Right ventricle myocardium inferior (tissue), 1 donor: ENCODE results near the gene C2CD4D. TPM values are rescaled to one million over a fixed set of nuclear protein-coding genes. Genes with fewer than 3 reads are reported as not detected.

ENCODE experiments used
- ATAC-seq: fragments of 200-7000 bp; cut with Tn5 transposase; one replicate; pipeline ENCODE4 v1.9.1; 2020; ENCODE audit warnings: mild to moderate bottlenecking, moderate library complexity
- DNase-seq: peaks from one replicate; pipeline ENCODE4 v3.0.0; 2021; ENCODE audit errors: missing footprints
- intact Hi-C: fragments of 100-400 bp; cut with DNase I; formaldehyde crosslinking; loops from one replicate; pipeline ENCODE4 v1.11.0; 2022
- total RNA-seq: library from RNA; stranded (reverse); fragmentation: NEBNext Ultra II Directional; extraction: Animal tissue kit (Norgen Biotek cat#: 25700); gene quantifications from one replicate; pipeline ENCODE4 v1.2.1, GENCODE V29; 2021
- donor health status: DM: no; HTN: yes; CAD: no; lungs with severe emphysema.

The C2CD4D gene
- total RNA-seq, 1 donor from 2014 or later: not detected

DNA sequence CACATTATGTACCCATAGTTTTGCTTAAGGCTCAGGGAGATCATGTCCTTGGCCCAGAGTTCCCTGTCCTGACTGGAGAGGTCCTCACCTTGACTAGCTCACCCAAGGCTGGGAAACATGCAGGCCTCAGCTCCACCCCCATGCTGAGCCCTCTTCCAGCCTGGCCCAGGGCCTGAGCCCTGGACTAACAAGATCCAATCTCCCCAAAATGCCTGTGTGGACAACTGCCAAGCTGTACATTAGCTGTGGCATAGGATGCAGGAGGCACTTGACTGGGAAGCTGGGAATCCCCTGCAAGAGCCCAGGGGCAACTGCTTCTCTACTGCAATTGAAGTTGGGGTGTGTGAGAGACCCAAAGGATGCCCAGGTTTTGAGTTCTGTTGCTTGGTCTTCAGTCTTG, 36.5 kb downstream of the C2CD4D start:
- ATAC-seq (no peak), DNase-seq (no peak)
- intact Hi-C loops: no loop called here

DNA sequence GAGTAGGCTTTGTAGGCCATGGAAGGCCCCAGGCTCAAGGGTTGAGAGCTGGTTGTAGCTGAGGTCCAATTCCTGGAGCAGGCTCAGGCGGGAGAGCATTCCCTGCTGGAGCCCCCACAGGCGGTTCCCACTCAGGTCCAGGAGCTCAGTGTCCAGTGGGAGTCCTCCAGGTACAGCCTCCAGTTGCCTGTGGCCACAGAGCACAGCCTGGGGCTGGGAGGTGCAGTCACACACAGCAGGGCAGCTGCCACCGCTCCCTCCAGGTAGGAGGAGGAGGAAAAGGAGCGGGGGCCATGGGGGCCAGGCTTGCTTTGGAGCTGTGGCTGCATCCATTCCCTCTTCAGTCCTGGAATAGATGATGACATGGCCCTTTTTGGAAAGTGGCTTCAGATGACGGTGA, 37.2 kb downstream of the C2CD4D start:
- DNase-seq: no peak
- ATAC-seq: no peak
- intact Hi-C loops: no loop called here

DNA sequence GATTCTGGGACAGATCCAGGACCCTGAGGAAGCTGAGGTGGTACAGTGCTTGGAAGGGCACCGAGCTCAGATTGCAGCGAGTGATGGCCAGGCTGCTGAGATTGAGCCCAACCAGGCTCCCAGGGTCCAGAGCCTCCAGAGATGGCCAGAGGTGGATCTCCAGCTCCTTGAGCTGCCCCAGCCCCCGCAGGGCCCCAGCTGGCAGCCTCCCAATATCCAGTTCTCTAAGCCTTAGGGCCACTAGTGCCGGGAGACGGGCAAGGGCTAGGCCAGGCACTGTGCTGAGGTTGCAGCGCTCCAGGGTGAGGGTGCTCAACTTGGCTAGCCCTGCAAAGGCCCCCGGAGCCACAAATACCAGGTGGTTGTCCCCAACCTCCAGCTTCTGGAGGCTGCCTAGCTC, 37.8 kb downstream of the C2CD4D start:
- intact Hi-C loops: no loop called here
- no peak for ATAC-seq
- no peak for DNase-seq

DNA sequence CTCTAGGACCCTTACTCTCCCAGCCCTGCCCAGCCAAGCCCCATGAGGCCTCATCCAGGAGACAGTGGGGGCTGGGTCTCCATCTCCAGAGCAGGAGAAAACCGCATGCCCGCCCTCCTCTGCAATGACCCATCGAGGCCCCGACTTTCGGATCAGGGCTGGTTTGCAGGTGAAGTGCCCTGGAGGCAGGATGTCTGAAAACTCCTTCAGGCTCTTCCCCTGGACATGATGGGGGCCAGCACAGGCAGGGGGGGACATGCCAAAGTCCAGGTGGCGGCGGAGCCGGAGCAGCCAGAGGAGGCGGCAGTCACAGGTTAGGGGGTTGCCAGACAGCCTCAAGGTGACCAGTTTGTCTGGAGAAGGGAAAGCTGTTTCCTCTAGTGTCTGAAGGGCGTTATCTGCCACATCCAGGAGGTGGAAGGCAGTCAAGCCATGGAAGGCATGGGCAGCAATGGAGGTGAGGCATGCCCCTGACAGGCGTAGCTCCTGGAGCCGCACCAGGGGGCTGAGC, 38.3 kb downstream of the C2CD4D start:
- intact Hi-C loops: no loop called here
- no peak for ATAC-seq
- DNase-seq: no peak

DNA sequence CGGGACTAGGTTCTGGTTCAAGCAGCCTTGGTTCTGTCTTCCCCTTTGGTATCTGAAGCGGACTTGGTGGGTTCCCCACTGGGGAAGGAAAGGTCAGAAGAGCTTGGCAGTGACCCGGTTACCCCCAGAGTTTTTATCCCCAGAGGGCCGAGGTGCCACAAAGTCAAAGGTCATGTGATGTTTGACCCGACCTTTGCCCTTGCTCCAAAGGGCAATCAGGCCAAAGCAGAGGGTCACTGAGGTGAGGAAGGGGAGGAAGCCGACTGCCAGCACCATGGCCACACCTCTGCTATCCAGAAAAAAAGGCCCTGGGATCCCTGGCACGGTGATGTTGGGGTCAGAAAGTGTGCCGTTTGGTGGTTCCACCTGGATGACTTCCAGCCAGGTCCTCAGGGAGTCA, 38.8 kb downstream of the C2CD4D start:
- intact Hi-C loops: no loop called here
- DNase-seq (no peak), ATAC-seq (no peak)

DNA sequence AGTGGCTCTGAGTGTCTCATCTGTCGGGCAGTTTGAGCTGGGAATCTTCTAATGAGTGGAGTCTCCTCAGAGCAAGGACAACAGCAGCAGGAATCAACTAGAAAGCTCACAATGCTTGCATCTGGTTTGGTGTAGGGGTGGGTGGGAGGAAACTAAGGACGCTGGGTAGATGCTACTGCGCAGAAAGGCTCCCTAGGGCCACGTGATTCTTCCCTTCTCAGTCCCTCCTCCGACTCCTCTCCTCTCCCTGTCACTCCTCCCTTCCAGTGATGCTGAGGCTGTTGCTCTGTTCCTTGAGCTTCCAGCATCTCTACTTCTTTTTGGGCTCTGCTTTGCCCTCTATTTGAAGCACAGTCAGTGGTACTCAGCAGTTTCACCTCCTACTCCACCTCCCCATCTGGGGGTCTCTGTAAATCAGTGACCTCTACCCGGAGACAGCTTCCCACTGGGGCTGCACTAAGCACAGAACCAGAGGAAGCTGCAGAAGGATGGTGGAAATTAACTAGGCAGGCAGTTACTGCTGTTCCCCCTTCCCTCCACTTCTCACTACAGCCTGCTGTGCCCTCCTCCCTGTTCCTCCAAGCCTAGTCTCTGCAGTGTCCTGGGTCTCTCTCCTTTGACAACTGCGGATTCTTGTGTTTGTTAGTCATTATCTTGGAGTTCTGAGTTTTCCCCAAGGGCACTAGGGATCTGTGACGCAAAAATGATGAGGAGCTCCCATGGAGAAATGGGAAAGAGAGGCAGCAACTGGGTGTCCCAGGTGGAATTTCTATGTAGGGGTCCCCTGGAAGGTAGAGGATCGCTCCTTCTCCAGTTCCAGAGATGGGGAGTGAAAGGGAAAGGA, 40.2 kb downstream of the C2CD4D start:
- DNase-seq (no peak), ATAC-seq (no peak)
- intact Hi-C loops: no loop called here

DNA sequence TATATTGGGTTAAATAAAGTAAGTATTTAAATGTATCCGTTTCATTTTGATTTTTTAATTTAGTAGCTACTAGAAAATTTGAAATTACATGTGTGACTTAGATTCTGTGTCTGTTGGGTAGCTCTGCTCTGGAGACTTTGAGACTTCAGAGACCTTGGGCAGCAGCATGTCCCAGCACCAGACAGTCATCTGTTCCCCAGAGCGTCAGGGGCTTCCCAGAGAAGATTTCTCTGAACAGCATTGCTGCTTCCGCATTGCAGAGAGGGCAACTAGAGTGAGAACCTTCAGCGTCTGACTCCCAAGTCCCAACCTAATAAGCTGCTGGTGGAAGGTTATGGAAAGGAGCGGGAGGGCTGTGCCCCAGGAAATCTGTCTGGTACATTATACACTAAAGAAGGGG, 41.0 kb downstream of the C2CD4D start:
- ATAC-seq (no peak), DNase-seq (no peak)
- intact Hi-C loops: no loop called here

DNA sequence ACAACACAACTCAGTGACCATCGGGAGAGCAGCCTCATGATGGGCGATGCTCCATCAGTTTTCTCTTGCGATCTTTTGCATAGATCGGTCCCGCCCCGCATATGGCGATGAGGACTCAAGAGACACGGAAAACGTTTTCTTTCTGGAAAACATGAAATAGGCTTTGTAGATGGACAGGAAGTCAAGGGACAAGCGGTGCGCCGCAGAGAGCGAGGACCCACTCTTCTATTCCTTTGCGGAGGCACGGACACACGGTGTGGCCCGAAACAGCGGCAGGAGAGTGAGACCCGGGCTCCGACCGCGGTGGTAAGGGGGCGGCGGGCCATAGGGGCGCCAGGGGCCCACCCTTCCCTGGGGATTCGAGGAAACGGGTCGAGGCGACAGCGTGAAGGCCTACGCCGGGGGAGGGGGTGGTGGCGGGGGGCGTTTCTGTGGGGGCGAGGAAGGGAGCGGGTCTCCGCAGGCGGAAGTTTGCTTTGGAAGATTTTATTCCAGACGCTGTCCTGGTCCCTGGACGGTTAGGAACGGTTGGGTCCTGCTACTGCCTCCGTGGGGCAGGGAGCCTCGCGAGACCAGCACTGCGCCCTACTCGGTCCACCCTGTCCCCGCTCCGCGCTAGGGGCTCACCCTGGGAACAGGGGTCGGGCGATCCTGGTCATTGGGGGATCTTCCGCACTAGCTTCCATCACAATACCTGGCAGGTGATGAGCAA, 48.5 kb downstream of the C2CD4D start:
- intact Hi-C loops: loop anchor here (2.0 kb wide), 1 partner anchor 46 kb away; no protein-coding TSS in a partner anchor
- ATAC-seq: no peak
- no peak for DNase-seq

DNA sequence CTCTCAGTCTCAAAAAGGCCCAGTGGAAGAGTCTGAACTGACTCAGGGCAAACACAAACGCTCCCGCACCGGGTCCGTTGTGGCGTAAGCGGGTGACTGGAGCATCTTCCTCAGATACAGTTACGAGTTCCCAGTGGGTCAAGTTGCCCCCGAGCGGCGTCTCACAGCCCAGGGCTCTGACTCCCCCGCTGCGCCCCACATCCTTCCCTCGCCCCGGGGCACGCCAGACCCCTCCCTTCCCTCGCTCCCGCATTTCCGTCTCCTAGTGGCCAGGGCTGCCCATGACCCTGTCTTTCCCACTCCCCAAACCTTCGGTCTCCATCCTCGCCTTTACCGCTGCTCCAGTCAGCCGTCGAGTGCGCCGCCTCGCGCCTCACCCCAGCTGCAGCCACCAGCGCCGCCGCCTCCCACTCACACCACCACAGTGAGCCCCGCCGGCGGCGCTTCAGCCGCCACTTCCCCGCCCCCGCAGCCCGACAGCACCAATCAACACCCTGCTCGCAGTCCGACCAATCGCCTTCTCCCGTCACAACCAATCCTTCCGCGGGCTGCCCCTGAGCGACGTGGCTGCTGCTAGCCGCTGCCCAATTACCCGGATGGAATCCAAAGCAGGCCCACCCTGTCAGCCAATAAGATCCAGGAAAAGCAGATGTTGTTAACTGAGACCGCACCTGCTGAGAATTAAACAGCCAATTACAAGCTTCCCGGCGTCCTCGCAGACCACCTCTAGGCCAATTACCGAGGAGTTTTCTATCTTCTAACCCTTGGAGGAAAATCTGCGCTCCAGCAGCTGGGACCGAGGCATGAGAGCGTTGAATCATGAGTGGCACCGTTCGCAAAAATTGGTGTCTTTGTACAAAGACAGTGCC, 49.3 kb downstream of the C2CD4D start, which contains the start of gene TDRKH:
TDRKH (minus strand) TSS at position 430 of the 869 bp plus-strand sequence. CDS start 7,478 bp downstream, outside the sequence.
- peak; percentile 99 for ATAC-seq
- intact Hi-C loops: loop anchor here (2.0 kb wide), 1 partner anchor 46 kb away; no protein-coding TSS in a partner anchor
- DNase-seq: peak; percentile 99

Other genes with a start within 250 kb of the C2CD4D start
- 30.6 TPM for gene SNX27, start 227.8 kb downstream of the C2CD4D start, total RNA-seq
- not detected for gene CELF3, start 123.0 kb downstream of the C2CD4D start, total RNA-seq
- 7.7 TPM for gene RIIAD1, start 118.3 kb downstream of the C2CD4D start, total RNA-seq
- 51.2 TPM for gene MRPL9, start 76.3 kb downstream of the C2CD4D start, total RNA-seq
- gene TDRKH, start 49.3 kb downstream of the C2CD4D start, total RNA-seq: 4.5 TPM
- 0.68 TPM for gene LINGO4, start 34.4 kb downstream of the C2CD4D start, total RNA-seq
- 11.3 TPM for gene RORC, start 8.0 kb downstream of the C2CD4D start, total RNA-seq
- not detected for gene THEM5, start 13.9 kb upstream of the C2CD4D start, total RNA-seq
- gene THEM4, start 69.7 kb upstream of the C2CD4D start, total RNA-seq: 16.3 TPM
- 290 TPM for gene S100A10, start 154.0 kb upstream of the C2CD4D start, total RNA-seq
- gene S100A11, start 197.2 kb upstream of the C2CD4D start, total RNA-seq: 92.0 TPM
- not detected for gene TCHHL1, start 249.2 kb upstream of the C2CD4D start, total RNA-seq